ENCODE results near the gene TEX10.

TEX10 gene

DNA sequence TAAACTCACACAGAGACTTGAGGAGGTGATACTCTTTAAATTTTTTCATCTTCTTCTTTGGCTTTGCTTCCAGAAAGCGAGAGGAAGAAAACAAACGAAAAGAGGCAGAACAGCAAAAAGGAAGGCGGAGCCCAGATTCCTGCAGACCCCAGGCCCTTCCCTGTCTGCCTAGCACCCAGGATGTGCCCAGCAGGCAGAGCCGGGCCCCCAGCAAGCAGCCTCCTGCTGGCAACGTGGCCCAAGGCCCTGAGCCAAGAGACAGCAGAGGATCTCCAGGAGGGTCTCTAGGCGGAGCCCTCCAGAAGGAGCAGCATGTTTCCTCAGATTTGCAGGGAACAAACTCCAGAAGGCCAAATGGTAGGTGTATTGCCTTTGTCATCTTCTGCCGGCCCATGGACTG is 68.5 kb downstream of the TEX10 start:
- no peak for DNase-seq (ENCODE audit: low spot score)

DNA sequence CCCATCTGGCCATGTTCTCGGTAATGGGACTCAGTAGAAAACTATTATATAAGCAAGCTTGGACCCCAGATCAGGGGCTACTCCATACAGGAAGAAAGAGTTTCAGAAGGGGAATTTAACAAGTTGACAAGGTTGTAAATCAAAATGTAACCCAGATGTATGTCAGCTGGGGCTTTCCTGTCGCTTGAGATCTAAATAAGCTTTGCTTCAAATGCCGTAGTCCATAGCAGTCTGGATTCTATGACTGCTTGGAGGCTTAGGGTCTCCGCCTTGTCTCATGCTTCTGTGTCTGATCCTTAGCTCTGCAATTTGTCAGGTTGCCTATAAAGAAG is 70.4 kb downstream of the TEX10 start:
- no peak for DNase-seq (ENCODE audit: low spot score)

DNA sequence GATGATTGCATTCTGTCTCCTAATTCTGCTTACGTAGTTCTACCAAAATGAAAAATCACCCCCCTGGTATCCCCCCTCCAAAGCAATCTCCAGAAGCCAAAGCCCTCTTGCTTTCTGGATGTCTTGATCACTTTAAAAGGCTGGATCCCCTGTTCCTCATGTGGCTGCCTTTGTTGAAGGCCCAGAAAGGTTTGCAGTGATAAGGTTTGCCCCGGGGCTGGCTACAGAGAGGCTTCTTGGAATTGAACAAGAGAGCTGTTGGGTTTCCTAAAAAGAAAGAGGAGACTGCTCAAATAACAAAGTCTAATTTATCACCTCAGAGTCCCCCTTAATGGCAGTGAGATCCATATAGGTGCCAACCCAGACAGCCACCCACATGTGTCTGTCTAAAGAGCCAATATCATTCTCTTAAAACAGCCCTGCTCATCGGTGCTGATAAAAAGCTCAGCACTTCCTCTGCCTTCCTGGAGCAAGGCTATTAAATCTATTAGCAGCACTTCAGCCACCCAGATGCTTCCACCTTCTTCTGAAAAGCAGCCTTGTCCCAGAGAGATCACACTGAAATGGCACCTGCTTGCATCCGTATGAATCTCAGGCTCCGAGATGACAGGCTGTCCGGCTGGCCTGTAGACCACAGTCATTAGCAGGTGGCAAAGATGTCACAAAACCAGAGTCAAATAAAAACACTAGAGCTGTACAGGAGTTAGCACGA is 70.9 kb downstream of the TEX10 start:
- DNase-seq (ENCODE audit: low spot score), result no peak

DNA sequence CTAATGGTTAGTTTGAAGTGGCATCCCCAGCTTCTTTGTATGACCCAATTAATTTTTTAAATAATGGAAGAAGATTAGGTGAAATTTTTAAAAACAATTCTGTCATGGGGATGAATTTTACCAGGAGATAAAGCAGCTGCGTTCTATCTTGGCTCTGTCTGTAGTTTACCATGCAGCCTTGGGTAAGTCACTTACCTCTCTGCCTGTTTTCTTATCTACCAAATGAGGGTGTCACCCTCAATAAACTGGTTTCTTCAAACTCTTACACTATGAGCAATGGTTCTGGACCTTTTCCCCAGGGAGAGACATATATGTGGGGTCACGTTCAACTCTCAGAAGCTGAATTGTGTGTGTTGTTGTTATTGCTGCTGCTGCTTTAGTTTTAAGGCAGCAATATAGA is 71.7 kb downstream of the TEX10 start:
- DNase-seq (ENCODE audit: low spot score), result no peak

DNA sequence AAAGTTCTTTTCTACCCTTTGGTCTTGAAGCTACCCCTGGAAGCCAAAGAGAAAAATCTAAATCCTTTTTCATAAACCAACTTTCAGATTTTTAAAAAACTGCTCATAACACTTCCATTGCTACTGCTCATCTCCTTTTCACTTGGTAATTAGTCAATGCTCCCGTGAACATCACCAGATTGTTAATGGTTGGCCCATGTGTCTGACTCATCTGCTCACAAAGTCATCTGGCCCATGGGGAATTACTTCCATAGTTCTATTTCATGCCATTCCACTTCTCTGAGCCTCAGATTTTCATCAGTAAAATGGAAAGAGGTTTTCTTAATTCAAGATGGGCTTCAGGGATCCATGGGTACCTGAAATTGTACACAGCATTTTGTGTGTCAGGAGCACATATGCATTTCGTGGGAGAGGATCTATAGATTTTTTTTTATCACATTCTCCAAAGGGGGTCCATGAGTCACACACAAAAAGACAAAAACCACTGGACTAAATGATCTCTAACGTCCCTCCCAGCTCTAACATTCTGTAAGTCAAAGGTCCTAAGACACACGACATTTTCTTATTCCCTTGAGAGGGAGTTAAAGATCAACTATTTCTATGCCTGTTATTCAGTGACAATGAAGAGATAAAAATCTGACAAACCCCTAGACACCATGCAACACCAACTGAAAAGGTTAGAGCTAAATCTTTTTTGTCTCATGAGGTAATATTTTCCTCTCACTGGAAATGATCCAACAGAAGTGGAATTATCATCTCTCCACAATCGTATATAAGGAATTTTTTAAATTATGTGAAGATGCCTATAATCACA is 75.4 kb downstream of the TEX10 start:
- no peak for DNase-seq (ENCODE audit: low spot score)

DNA sequence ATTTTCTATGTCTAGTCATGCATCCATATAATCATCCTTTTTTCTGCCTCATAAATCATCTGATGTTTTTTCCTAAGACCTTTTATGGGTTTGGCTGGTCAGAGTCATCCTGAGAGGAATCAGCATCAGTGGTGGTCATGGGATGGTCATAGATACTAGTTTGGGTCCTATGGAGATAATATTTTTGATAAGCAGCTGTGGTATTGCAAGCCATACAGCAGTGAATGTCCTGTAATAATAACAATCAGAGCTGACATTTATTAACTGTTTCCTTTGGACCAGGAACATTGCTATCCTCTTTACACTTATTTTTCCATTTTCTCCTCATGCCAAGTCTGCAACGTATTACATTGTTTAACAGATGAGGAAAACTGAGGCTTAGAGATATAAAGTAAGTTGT is 83.1 kb downstream of the TEX10 start:
- no peak for DNase-seq (ENCODE audit: low spot score)

DNA sequence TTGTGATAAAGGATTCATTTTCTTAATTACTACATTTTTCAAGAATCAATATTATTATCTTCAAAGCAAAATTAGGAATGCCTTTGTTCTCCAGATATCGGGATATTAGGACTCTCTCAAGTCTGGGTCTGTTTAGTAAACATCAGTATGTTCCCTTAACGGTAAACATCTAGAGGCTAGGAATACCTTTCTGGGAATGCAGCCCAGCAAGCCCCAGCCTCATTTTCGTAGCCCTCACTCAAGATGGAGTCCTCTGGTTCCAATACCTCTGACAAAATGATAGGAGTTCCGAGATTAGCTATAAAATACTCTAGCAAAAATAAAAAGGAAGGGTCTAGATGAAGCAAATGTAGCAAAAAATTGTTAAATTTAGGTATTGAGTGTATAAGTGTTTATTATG is 84.5 kb downstream of the TEX10 start:
- DNase-seq (ENCODE audit: low spot score), result no peak

DNA sequence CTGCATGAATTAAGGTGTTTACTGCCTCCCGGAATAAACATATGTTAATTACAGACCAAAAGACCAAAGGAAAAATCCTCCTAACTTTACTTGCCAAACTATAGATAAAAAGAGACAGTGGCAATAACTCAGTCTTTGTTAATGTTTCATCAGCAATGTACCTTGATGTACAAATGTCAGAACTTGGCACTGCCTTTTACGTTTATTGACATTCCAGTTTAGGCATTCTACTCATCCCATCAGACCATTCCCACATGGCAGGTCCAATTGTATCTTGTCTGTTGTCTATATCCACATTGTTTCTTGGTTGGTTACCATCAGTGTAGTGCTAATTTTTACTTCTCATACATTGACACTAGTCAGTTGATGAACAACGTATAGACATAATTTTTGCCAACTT is 85.5 kb downstream of the TEX10 start:
- DNase-seq (ENCODE audit: low spot score), result no peak
